HepG2 (cell line): ENCODE results near the gene HYAL1. TPM values are rescaled to one million over a fixed set of nuclear protein-coding genes. Genes with fewer than 3 reads are reported as not detected.

Source experiments
- ARNT2 ChIP-seq: sonication (generic); formaldehyde crosslinking; IDR thresholded peaks from 2 replicates; pipeline ENCODE4 v1.8.0; 2022; ENCODE audit warnings: mild to moderate bottlenecking, low read depth, missing genetic modification reagents, moderate library complexity
- ELF1 ChIP-seq: sonication (generic); formaldehyde crosslinking; IDR thresholded peaks from 2 replicates; pipeline ENCODE4 v1.4.0; 2020; ENCODE audit warnings: missing genetic modification reagents
- HIVEP1 ChIP-seq: sonication (generic); formaldehyde crosslinking; IDR thresholded peaks from 2 replicates; pipeline ENCODE4 v1.4.0; 2020; ENCODE audit warnings: mild to moderate bottlenecking, missing genetic modification reagents
- KLF15 ChIP-seq: sonication (generic); formaldehyde crosslinking; IDR thresholded peaks from 2 replicates; pipeline ENCODE4 v1.8.1; 2023; ENCODE audit warnings: borderline replicate concordance, mild to moderate bottlenecking, inconsistent platforms, missing genetic modification reagents, mixed read lengths
- NFIC ChIP-seq: IDR thresholded peaks from 2 replicates; pipeline ENCODE4 v1.6.1; 2012; ENCODE audit warnings: mild to moderate bottlenecking, low read length, inconsistent platforms
- PRMT3 ChIP-seq: sonication (generic); formaldehyde crosslinking; IDR thresholded peaks from 2 replicates; pipeline ENCODE4 v1.8.1; 2022; ENCODE audit warnings: low read depth, mild to moderate bottlenecking, moderate library complexity, missing genetic modification reagents, borderline replicate concordance
- RBFOX2 ChIP-seq: fragments of 200-400 bp; formaldehyde crosslinking; IDR thresholded peaks from 2 replicates; pipeline ENCODE4 v1.6.1; 2017; ENCODE audit warnings: low read depth, mild to moderate bottlenecking, low read length
- SIX4 ChIP-seq: sonication (generic); formaldehyde crosslinking; IDR thresholded peaks from 2 replicates; pipeline ENCODE4 v1.4.0; 2020; ENCODE audit warnings: missing genetic modification reagents
- ZMYM2 ChIP-seq: sonication (generic); formaldehyde crosslinking; IDR thresholded peaks from 2 replicates; pipeline ENCODE4 v1.8.0; 2022; ENCODE audit warnings: mild to moderate bottlenecking, missing genetic modification reagents
- ZNF740 ChIP-seq: sonication (generic); formaldehyde crosslinking; IDR thresholded peaks from 2 replicates; pipeline ENCODE4 v1.4.0; 2020; ENCODE audit warnings: missing genetic modification reagents
- polyA plus RNA-seq, 8 experiments: library from polyadenylated mRNA; depleted of rRNA in 3 of 8; stranded (reverse) in 7 of 8; unstranded in 1 of 8; fragments of >200 nt; fragmentation: Illumina TruSeq in 4 of 8; extraction: Trizol in 4 of 8; gene quantifications; 2 replicates each; pipeline versions ENCODE4 v1.2.1 to v1.2.3, GENCODE V29; 2011 to 2016; ENCODE audit warnings: low read depth in 4 of 8, missing spikeins in 1 of 8, mixed read lengths in 1 of 8; ENCODE audit not compliant: insufficient read depth in 1 of 8
- total RNA-seq, 5 experiments: library from RNA; depleted of rRNA; stranded (reverse); fragments of >200 nt; fragmentation: Illumina TruSeq; extraction: Trizol; gene quantifications; 2 replicates each; pipeline ENCODE4 v1.2.3, GENCODE V29; 2016; ENCODE audit warnings: low read depth in 1 of 5
- TF ChIP-seq, protein P1 (sequence below): sonication (generic); formaldehyde crosslinking; IDR thresholded peaks from 2 replicates; pipeline ENCODE4 v1.5.1; 2020; ENCODE audit warnings: mild to moderate bottlenecking, missing genetic modification reagents, borderline replicate concordance
- TF ChIP-seq, protein P2 (sequence below): sonication (generic); formaldehyde crosslinking; IDR thresholded peaks from 2 replicates; pipeline ENCODE4 v1.4.0; 2020; ENCODE audit warnings: missing genetic modification reagents
- TF ChIP-seq, protein P3 (sequence below): sonication (generic); formaldehyde crosslinking; IDR thresholded peaks from 2 replicates; pipeline ENCODE4 v1.5.1; 2020; ENCODE audit warnings: mild to moderate bottlenecking, missing genetic modification reagents, moderate library complexity

The HYAL1 gene
- total and polyA plus RNA-seq, 2 of the 13 experiments (the other 11 are each of a cell fraction or from before 2014, with no cell fraction given) = 76.5 to 193 TPM

- TF ChIP-seq, protein P1, sequence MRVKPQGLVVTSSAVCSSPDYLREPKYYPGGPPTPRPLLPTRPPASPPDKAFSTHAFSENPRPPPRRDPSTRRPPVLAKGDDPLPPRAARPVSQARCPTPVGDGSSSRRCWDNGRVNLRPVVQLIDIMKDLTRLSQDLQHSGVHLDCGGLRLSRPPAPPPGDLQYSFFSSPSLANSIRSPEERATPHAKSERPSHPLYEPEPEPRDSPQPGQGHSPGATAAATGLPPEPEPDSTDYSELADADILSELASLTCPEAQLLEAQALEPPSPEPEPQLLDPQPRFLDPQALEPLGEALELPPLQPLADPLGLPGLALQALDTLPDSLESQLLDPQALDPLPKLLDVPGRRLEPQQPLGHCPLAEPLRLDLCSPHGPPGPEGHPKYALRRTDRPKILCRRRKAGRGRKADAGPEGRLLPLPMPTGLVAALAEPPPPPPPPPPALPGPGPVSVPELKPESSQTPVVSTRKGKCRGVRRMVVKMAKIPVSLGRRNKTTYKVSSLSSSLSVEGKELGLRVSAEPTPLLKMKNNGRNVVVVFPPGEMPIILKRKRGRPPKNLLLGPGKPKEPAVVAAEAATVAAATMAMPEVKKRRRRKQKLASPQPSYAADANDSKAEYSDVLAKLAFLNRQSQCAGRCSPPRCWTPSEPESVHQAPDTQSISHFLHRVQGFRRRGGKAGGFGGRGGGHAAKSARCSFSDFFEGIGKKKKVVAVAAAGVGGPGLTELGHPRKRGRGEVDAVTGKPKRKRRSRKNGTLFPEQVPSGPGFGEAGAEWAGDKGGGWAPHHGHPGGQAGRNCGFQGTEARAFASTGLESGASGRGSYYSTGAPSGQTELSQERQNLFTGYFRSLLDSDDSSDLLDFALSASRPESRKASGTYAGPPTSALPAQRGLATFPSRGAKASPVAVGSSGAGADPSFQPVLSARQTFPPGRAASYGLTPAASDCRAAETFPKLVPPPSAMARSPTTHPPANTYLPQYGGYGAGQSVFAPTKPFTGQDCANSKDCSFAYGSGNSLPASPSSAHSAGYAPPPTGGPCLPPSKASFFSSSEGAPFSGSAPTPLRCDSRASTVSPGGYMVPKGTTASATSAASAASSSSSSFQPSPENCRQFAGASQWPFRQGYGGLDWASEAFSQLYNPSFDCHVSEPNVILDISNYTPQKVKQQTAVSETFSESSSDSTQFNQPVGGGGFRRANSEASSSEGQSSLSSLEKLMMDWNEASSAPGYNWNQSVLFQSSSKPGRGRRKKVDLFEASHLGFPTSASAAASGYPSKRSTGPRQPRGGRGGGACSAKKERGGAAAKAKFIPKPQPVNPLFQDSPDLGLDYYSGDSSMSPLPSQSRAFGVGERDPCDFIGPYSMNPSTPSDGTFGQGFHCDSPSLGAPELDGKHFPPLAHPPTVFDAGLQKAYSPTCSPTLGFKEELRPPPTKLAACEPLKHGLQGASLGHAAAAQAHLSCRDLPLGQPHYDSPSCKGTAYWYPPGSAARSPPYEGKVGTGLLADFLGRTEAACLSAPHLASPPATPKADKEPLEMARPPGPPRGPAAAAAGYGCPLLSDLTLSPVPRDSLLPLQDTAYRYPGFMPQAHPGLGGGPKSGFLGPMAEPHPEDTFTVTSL (CRISPR knock-in tag) = no peak
- TF ChIP-seq HIVEP1 (CRISPR knock-in tag) = peak; percentile 81
- TF ChIP-seq NFIC = no peak
- TF ChIP-seq ELF1 (CRISPR knock-in tag) = 0 out of 2 replicates have a peak, but pooled peaks have one; percentile 8
- 0 out of 2 replicates have a peak, but pooled peaks have one; percentile 33 for TF ChIP-seq ZMYM2 (CRISPR knock-in tag)
- TF ChIP-seq ARNT2 (CRISPR knock-in tag) = 0 out of 2 replicates have a peak, but pooled peaks have one; percentile 40
- peak; percentile 98 for TF ChIP-seq SIX4 (CRISPR knock-in tag)
- TF ChIP-seq RBFOX2 = peak; percentile 89
- TF ChIP-seq, protein P2, sequence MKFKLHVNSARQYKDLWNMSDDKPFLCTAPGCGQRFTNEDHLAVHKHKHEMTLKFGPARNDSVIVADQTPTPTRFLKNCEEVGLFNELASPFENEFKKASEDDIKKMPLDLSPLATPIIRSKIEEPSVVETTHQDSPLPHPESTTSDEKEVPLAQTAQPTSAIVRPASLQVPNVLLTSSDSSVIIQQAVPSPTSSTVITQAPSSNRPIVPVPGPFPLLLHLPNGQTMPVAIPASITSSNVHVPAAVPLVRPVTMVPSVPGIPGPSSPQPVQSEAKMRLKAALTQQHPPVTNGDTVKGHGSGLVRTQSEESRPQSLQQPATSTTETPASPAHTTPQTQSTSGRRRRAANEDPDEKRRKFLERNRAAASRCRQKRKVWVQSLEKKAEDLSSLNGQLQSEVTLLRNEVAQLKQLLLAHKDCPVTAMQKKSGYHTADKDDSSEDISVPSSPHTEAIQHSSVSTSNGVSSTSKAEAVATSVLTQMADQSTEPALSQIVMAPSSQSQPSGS = peak; percentile 53; the same call in 1 of the 2 replicates
- TF ChIP-seq ZNF740 (CRISPR knock-in tag) = no peak
- TF ChIP-seq KLF15 (CRISPR knock-in tag) = no peak; the same call in 1 of the 2 replicates
- TF ChIP-seq PRMT3 (CRISPR knock-in tag) = 0 out of 2 replicates have a peak, but pooled peaks have one; percentile 56
- TF ChIP-seq, protein P3, sequence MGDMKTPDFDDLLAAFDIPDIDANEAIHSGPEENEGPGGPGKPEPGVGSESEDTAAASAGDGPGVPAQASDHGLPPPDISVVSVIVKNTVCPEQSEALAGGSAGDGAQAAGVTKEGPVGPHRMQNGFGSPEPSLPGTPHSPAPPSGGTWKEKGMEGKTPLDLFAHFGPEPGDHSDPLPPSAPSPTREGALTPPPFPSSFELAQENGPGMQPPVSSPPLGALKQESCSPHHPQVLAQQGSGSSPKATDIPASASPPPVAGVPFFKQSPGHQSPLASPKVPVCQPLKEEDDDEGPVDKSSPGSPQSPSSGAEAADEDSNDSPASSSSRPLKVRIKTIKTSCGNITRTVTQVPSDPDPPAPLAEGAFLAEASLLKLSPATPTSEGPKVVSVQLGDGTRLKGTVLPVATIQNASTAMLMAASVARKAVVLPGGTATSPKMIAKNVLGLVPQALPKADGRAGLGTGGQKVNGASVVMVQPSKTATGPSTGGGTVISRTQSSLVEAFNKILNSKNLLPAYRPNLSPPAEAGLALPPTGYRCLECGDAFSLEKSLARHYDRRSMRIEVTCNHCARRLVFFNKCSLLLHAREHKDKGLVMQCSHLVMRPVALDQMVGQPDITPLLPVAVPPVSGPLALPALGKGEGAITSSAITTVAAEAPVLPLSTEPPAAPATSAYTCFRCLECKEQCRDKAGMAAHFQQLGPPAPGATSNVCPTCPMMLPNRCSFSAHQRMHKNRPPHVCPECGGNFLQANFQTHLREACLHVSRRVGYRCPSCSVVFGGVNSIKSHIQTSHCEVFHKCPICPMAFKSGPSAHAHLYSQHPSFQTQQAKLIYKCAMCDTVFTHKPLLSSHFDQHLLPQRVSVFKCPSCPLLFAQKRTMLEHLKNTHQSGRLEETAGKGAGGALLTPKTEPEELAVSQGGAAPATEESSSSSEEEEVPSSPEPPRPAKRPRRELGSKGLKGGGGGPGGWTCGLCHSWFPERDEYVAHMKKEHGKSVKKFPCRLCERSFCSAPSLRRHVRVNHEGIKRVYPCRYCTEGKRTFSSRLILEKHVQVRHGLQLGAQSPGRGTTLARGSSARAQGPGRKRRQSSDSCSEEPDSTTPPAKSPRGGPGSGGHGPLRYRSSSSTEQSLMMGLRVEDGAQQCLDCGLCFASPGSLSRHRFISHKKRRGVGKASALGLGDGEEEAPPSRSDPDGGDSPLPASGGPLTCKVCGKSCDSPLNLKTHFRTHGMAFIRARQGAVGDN = peak; percentile 65
Measured at GRCh38 chr3:50268703-50269451, 34.5 kb downstream of the HYAL1 start, which contains the start of gene SEMA3B (continued).
